Superior temporal gyrus (tissue), 1 donor: Measurements from ENCODE around the gene MTPN.

Experiments used
- DNase-seq: peaks from one replicate; pipeline ENCODE4 v3.0.0-alpha.2; 2016; ENCODE audit errors: extremely low spot score

The MTPN gene

DNA sequence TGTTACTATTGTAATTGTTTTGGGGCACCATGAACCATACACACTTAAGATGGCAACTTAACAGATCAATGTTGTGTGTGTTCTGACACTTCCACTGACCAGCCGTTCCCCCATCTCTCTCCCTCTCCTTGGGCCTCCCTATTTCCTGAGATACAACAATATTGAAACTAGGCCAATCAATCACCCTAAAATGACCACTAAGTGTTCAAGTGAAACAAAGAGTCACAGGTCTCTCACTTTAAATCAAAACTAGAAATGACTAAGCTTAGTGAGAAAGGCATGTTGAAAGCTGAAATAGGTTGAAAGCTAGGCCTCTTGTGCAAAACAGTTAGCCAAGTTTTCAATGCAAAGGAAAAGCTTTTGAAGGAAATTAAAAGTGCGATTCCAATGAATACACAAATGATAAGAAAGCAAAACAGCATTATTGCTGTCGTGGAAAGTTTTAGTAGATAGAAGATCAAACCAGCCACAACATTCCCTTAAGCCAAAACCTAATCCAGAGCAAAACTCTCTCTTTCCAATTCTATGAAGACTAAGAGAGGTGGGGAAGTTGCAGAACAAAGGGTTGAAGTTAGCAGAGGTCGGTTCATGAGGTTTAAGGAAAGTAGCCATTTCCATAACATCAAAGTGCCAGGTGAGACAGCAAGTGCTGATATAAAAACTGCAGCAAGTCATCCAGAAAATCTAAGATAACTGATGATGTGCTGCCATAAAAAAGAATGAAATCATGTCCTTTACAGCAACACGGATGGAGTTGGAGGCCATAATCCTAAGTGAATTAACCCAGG, 90.6 kb downstream of the MTPN start:
- DNase-seq: no peak

DNA sequence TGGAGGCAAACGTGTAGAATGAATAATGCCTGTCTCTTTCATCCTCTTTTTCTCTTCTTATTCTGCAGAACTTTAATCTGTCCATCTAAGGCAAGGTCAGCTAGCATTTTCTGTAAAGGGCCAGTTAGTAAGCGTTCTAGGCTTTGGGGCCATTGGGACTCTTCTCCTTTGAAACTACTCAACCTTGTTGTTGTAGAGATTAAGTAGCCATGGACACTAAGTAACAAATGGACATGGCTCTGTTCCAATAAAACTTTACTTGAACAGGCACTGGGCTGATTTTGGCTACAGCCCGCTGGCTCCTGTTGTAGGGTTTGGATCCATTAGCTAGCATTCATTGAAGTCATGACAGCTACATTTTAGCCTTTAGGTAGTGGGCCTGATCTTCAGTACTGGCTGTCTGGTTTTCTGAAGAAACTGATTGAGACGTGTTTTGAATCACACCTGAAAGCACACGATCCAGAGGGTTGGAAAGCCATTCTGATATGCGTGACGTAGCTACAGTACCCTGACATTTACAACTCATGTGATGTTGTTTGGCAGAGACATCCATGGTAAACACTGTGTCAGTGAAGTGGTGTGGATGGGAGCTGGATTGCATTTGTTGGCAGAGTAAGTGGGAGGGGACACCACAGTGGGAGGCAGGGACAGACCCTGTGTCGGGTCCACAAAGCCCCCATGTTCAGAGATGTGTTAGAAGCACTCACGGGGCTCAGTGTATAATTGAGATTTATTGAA, 92.5 kb downstream of the MTPN start:
- DNase-seq: no peak

DNA sequence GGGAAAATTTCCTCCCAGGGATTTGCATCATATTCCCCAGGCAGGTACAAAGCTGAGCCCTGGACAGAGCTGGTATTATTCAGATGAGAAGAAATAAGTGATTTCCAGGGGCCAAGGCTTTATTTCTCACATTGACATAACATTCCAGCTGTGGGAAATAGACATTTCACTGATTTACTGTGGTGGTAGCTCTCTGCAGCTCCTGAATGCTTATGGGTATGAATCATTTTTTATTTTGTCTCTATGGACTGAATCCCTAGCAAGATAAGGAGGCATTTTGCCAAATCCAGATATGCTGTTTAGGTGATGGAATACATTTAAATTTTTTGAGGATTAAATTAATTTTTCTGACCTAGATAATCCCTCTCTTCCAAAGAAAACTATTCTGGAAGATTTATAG, 97.9 kb downstream of the MTPN start:
- no peak for DNase-seq

DNA sequence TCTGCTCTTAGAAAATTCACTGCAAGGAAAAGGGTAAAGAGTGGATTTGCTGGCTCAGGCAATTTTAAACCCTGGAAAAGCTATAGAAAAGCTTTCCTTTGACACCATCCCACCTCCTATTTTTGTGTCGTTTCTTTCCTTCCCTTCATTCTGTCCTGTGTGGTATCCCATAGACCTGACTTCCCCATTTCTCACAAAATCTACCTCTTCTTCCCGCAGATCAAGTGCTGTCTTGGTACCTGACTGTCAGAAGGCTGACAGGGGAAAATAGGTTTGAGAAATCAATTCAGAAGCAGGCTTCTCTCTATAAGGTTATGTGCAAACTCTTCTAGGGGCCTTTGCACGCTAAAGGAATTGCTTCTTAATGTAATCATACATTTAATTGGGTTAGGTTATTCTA, 98.9 kb downstream of the MTPN start:
- DNase-seq: no peak

DNA sequence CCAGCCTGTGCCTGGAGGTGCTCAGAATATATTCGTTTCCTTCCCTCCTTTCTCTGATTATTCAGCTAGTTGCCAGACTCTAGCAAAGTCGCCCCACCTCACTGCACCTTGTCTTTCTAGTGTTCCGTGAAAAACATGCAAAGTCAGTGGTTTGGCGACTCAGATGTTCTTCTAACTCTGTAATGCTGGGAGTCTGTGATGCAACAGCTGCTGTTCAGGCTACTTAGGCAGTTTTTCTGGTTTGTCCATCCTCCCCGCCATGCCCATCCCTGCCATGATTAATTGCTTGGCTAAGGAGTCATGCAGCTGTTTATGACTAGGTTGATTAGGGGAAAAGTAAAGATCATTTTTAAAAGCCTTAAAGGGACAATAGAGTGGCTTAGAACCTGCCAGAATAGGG, 99.4 kb downstream of the MTPN start:
- DNase-seq: no peak
